Measurements from ENCODE around the gene LRRFIP1.
"Not testable (repeated sequence)": the region's sequence is repeated elsewhere in the genome, so short reads cannot be mapped to it uniquely, and the experiment has no call there.

Gene LRRFIP1

GRCh38 chr2:237688081-237688480 is 60.7 kb downstream of the LRRFIP1 start:
- no peak overlapping the region for H3K4me3 ChIP-seq (ENCODE audit: low read length)
- no peak for DNase-seq (ENCODE audit: low read depth)
- TF ChIP-seq, protein P1, sequence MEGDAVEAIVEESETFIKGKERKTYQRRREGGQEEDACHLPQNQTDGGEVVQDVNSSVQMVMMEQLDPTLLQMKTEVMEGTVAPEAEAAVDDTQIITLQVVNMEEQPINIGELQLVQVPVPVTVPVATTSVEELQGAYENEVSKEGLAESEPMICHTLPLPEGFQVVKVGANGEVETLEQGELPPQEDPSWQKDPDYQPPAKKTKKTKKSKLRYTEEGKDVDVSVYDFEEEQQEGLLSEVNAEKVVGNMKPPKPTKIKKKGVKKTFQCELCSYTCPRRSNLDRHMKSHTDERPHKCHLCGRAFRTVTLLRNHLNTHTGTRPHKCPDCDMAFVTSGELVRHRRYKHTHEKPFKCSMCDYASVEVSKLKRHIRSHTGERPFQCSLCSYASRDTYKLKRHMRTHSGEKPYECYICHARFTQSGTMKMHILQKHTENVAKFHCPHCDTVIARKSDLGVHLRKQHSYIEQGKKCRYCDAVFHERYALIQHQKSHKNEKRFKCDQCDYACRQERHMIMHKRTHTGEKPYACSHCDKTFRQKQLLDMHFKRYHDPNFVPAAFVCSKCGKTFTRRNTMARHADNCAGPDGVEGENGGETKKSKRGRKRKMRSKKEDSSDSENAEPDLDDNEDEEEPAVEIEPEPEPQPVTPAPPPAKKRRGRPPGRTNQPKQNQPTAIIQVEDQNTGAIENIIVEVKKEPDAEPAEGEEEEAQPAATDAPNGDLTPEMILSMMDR (conservative IDR thresholded peaks at IDR 0.05; ENCODE audit: low read depth, low read length), result no peak

GRCh38 chr2:237688541-237688940 is 61.2 kb downstream of the LRRFIP1 start:
- not testable (repeated sequence) for H3K4me3 ChIP-seq (ENCODE audit: low read length); DNase-seq (ENCODE audit: low read depth)

DNA sequence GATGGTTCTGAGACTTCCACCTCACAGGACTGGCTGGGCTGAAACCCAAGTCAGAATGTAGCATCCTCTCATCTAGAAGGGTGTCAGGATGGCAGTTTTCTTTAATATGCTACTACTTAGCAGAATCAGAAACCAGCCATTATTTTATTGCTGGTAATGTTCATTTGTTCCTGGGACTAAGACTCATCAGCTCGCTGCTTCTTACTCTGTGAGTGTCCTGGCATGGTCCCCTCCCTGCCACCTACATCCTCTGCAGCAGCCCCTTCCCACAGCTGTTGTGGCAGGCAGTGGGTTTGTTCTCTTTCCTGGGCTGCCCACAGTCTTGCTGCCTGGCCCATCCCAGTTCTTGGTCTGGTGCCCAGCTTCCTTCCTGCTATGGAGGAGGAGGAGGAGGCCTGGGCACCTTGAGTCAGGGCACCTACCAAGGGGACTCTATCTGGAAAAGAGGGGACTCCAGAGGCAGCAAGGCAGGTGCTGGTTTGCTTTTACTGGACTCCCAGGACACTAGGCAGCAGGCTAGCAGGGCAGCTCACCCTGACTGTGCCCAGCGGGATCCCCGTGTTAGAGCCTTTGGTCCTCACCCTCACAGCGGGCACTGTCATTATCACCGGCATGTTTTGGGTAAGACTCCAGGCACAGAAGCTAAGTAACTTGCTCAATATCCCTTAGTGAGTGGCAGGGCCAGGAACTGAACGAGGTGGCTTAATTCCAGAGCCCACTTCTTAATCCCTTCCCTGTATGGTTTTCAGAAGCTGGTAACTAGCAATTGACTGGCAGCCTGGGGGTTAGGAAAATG is 62.1 kb downstream of the LRRFIP1 start:
- TF ChIP-seq, protein P1 (conservative IDR thresholded peaks at IDR 0.05; ENCODE audit: low read depth, low read length), result no peak
- DNase-seq (ENCODE audit: low read depth), result no peak
- no peak overlapping the region for H3K4me3 ChIP-seq (ENCODE audit: low read length)

DNA sequence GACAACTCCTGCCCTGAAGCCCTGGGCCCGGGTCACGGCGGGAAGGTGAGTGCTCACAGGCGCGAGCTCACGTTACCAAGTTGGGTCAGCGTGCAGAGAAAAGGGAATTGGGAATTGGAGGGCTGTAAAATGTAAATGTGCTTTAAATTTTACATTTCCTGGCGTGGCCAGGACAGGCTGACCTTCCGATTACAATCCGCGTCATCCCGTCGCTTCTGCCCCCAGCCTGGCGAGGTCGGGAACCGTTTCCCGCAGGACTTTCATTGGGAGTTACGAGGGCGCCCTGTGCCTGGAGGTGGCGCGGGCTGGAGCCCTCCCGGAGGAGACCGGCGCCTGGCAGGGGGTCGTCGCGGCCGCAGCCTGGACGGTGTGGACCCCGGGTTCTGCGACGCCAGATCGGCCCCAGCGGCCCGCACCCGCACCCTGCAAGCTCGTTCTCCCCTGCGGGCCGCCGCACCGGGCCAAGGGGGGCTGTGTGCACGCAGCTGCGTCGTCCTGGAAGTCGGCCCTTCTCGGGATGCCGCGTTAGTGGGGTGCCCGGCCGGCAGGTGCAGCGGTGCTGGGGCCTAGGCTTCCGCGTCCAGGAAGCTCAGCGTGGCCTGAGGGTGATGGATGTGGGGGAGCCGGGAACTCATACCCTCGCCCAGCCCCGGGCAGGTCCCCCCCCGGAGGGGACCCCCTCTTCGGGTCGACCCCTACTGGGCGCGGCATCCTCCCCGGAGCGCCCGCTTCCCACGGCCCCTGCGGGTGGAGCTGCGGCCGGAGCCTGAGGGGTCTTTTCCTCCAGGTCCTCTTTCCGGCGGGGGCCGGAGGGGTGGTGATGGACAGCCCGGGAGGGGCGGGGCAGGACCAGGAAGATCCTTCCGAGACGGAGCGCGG is 63.9 kb downstream of the LRRFIP1 start:
- TF ChIP-seq, protein P1 (conservative IDR thresholded peaks at IDR 0.05; ENCODE audit: low read depth, low read length), result no peak
- DNase-seq (ENCODE audit: low read depth), result no peak
- H3K4me3 ChIP-seq (ENCODE audit: low read length), result peak overlapping the region; percentile 58

- TF ChIP-seq, protein P1 (conservative IDR thresholded peaks at IDR 0.05; ENCODE audit: low read depth, low read length), result no peak
- peak overlapping the region; percentile 84 for H3K4me3 ChIP-seq (ENCODE audit: low read length)
- no peak for DNase-seq (ENCODE audit: low read depth)
These were observed 64.7 kb downstream of the LRRFIP1 start for GRCh38 chr2:237691908-237692600.

DNA sequence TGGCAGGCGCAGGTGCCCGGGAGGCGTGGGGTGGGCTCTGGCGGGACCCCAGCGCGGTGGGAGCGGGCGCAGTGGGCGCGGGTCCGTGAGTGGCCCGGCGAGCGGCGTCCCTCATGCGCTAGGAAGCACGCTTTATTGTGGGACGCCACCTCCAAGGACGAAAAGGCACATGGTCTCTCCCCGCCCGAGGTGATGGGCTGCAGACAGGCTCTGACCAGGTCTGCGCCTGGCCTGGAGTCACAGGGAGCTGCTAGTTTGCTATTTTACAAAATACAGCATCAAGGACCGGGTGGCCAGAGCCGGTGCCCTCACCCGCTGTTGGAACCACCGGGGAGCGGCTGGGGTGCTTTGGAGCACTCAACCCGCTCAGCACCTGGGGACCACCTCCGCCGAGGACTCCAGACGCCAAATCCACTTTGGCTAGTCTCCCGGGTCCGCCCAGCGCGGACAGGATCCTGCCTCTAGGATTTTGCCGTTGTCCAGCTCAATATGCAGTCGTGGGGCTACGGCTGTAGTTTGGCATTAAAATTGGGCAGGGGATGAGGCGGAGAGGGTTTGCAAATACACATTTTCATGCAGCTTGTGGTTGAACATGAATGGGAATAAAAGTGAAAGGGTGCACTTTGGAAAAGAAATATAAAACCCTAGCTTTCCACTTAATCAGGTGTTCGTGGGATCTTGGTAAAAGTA is 65.4 kb downstream of the LRRFIP1 start:
- no peak for DNase-seq (ENCODE audit: low read depth)
- TF ChIP-seq, protein P1 (conservative IDR thresholded peaks at IDR 0.05; ENCODE audit: low read depth, low read length), result no peak

More for the DNA sequence above, 65.4 kb downstream of the LRRFIP1 start:
- H3K4me3 ChIP-seq (ENCODE audit: low read length), result peak overlapping the region; percentile 84
